Smooth muscle cell (in vitro differentiated cells): ENCODE data around the gene PARP1. TPM values are rescaled to one million over a fixed set of nuclear protein-coding genes. Genes with fewer than 3 reads are reported as not detected.
A peak's percentile ranks its signal among the peaks of the same experiment; 100 is the strongest.

ENCODE experiments used
- DNase-seq: peaks from one replicate; lab custom pipeline; 2025; ENCODE audit not compliant: unreplicated experiment; lab: John Stamatoyannopoulos, UW
- H2AFZ ChIP-seq: fragments of 200-600 bp; sonication (generic); 2 replicates; pipeline ENCODE4 v1.6.0; 2016; ENCODE audit warnings: antibody characterized with exemption, low read depth, mild to moderate bottlenecking
- H3F3A ChIP-seq: fragments of 200-600 bp; sonication (generic); 2 replicates; pipeline ENCODE4 v1.6.0; 2017; ENCODE audit warnings: antibody characterized with exemption, low read depth
- H3K27ac ChIP-seq: fragments of 200-600 bp; sonication (generic); 2 replicates; pipeline ENCODE4 v1.5.1; 2016; ENCODE audit warnings: low read depth, mild to moderate bottlenecking
- H3K27me3 ChIP-seq: fragments of 200-600 bp; sonication (generic); 2 replicates; pipeline ENCODE4 v1.6.1; 2016; ENCODE audit warnings: low read depth, mild to moderate bottlenecking
- H3K36me3 ChIP-seq: fragments of 200-600 bp; sonication (generic); 2 replicates; pipeline ENCODE4 v1.5.1; 2016; ENCODE audit warnings: low read depth
- H3K4me1 ChIP-seq: fragments of 200-600 bp; sonication (generic); 2 replicates; pipeline ENCODE4 v1.5.1; 2016; ENCODE audit warnings: low read depth
- H3K4me2 ChIP-seq: fragments of 200-600 bp; sonication (generic); 2 replicates; pipeline ENCODE4 v1.6.0; 2016; ENCODE audit warnings: mild to moderate bottlenecking
- H3K4me3 ChIP-seq: fragments of 200-600 bp; sonication (generic); 2 replicates; pipeline ENCODE4 v1.5.1; 2016; ENCODE audit warnings: mild to moderate bottlenecking
- H3K79me2 ChIP-seq: fragments of 200-600 bp; sonication (generic); 2 replicates; pipeline ENCODE4 v1.6.0; 2016; ENCODE audit warnings: low read depth, mild to moderate bottlenecking
- H3K9ac ChIP-seq: fragments of 200-600 bp; sonication (generic); 2 replicates; pipeline ENCODE4 v1.6.0; 2016; ENCODE audit warnings: low read depth
- H3K9me3 ChIP-seq: fragments of 200-600 bp; sonication (generic); replicated peaks from 2 replicates; pipeline ENCODE4 v1.5.1; 2016; ENCODE audit warnings: low read depth
- H4K20me1 ChIP-seq: fragments of 200-600 bp; sonication (generic); 2 replicates; pipeline ENCODE4 v1.6.0; 2016; ENCODE audit warnings: low read depth
- CTCF ChIP-seq: fragments of 200-600 bp; sonication (generic); IDR thresholded peaks from 2 replicates; pipeline ENCODE4 v1.5.1; 2017; ENCODE audit warnings: borderline replicate concordance, mild to moderate bottlenecking, antibody characterized with exemption; ENCODE audit not compliant: insufficient read depth, poor library complexity, severe bottlenecking
- WGBS: methylation state at CpG from one replicate; pipeline ENCODE4 v1.1.7; 2016; ENCODE audit warnings: low lambda C conversion rate; 5-methylcytosine and 5-hydroxymethylcytosine counted together
- polyA plus RNA-seq: library from polyadenylated mRNA; unstranded; fragments of >200 nt; fragmentation: Nextera tagmentation; extraction: Ambion mirVana; gene quantifications from 2 replicates; pipeline ENCODE4 v1.2.1, GENCODE V29; 2016
- total RNA-seq: library from RNA; depleted of rRNA; stranded (reverse); fragments of >200 nt; gene quantifications from 2 replicates; pipeline ENCODE4 v1.2.3, GENCODE V29; 2014

PARP1 gene
- total and polyA plus RNA-seq, 2 experiments from 2014 or later = 27.4 to 38.5 TPM

- Histone ChIP-seq H3K4me3 (peak overlapping the region; percentile 78), H4K20me1 (peaks cover 35% of the 10 kb centered on the region), H3K27me3 (no peaks in the 10 kb centered on the region), H3K9me3 (no peaks in the 10 kb centered on the region), H2AFZ (peak overlapping the region; percentile 97), H3F3A (peaks cover 13% of the 10 kb centered on the region), H3K79me2 (peaks cover 27% of the 10 kb centered on the region), H3K36me3 (no peaks in the 10 kb centered on the region), H3K4me2 (peak overlapping the region; percentile 94), H3K4me1 (peaks cover 28% of the 10 kb centered on the region), H3K27ac (no peak overlapping the region), H3K9ac (no peak overlapping the region)
- DNase-seq = no peak
- no peak for TF ChIP-seq CTCF
- 66% methylated on average over 25 of the region's 25 CpGs for WGBS
These were observed 642 bp upstream of the PARP1 start for GRCh38 chr1:226408285-226409184.

GRCh38 chr1:226407199-226407496 lies 745 bp downstream of the PARP1 start:
- peak overlapping the region; percentile 94 for H3K4me2 ChIP-seq
- H3K4me1 ChIP-seq = peaks cover 29% of the 10 kb centered on the region
- H3K36me3 ChIP-seq = no peaks in the 10 kb centered on the region
- peak overlapping the region; percentile 17 for H3K9ac ChIP-seq
- peak overlapping the region; percentile 97 for H2AFZ ChIP-seq
- 3% methylated on average over 4 of the region's 4 CpGs for WGBS
- no peak overlapping the region for H3K27ac ChIP-seq
- no peak for TF ChIP-seq CTCF
- peak overlapping the region; percentile 78 for H3K4me3 ChIP-seq
- no peaks in the 10 kb centered on the region for H3K9me3 ChIP-seq
- DNase-seq = no peak
- peaks cover 32% of the 10 kb centered on the region for H3K79me2 ChIP-seq
- H4K20me1 ChIP-seq = peaks cover 49% of the 10 kb centered on the region
- H3K27me3 ChIP-seq = no peaks in the 10 kb centered on the region
- H3F3A ChIP-seq = peaks cover 13% of the 10 kb centered on the region

GRCh38 chr1:226406401-226406881 lies 1.5 kb downstream of the PARP1 start:
- DNase-seq = no peak
- H3K4me3 ChIP-seq = peak overlapping the region; percentile 78
- no peak overlapping the region for H3K27ac ChIP-seq
- H3K9ac ChIP-seq = peak overlapping the region; percentile 17
- H3K79me2 ChIP-seq = peaks cover 32% of the 10 kb centered on the region
- peaks cover 54% of the 10 kb centered on the region for H4K20me1 ChIP-seq
- no peak for TF ChIP-seq CTCF
- WGBS = 30% methylated on average over 10 of the region's 10 CpGs
- H2AFZ ChIP-seq = no peak overlapping the region
- no peaks in the 10 kb centered on the region for H3K36me3 ChIP-seq
- H3F3A ChIP-seq = peaks cover 13% of the 10 kb centered on the region
- peaks cover 29% of the 10 kb centered on the region for H3K4me1 ChIP-seq
- no peaks in the 10 kb centered on the region for H3K27me3 ChIP-seq
- H3K9me3 ChIP-seq = no peaks in the 10 kb centered on the region
- peak overlapping the region; percentile 94 for H3K4me2 ChIP-seq
